IMR-90 (cell line): Measurements from ENCODE around the gene CABS1. TPM values are rescaled to one million over a fixed set of nuclear protein-coding genes. Genes with fewer than 3 reads are reported as not detected.

Source experiments
- ATAC-seq: fragments of 200-7000 bp; cut with Tn5 transposase; 2 replicates; pipeline ENCODE4 v1.9.1; 2020; ENCODE audit warnings: low read depth, mild to moderate bottlenecking, moderate library complexity
- BruUV-seq: library from RNA; stranded (reverse); fragments of 400-500 nt; replicated peaks from 2 replicates; lab custom pipeline; 2021; lab: Mats Ljungman, UMichigan
- CTCF ChIA-PET: fragments of 300-600 bp; formaldehyde crosslinking; extraction: SDS; loops from one replicate; lab custom pipeline; 2021; ENCODE audit warnings: antibody characterized with exemption; lab: Yijun Ruan, JAX
- POLR2A ChIA-PET: fragments of 300-600 bp; sonication (Branson Sonifier 250); formaldehyde crosslinking; loops from one replicate; lab custom pipeline; 2022; ENCODE audit warnings: antibody characterized with exemption; ENCODE audit not compliant: unreplicated experiment; lab: Charles Lee
- DNase-seq: peaks from one replicate; pipeline ENCODE4 v3.0.0; 2013
- H2AFZ ChIP-seq: replicated peaks from 2 replicates; pipeline ENCODE3; 2013; ENCODE audit warnings: low read length, mild to moderate bottlenecking; ENCODE audit not compliant: poor library complexity
- H2AK5ac ChIP-seq: 2 replicates; pipeline ENCODE4 v1.6.1; 2013; ENCODE audit warnings: low read depth, low read length, inconsistent platforms
- H2AK9ac ChIP-seq: replicated peaks from 2 replicates; pipeline ENCODE3; 2013; ENCODE audit warnings: mild to moderate bottlenecking, low read depth, low read length, moderate library complexity; ENCODE audit not compliant: poor library complexity
- H2BK120ac ChIP-seq: 2 replicates; pipeline ENCODE4 v1.6.1; 2013; ENCODE audit warnings: low read depth, low read length, inconsistent platforms
- H2BK15ac ChIP-seq: 3 replicates; pipeline ENCODE4 v1.6.1; 2013; ENCODE audit warnings: low read depth, low read length, inconsistent platforms
- H2BK20ac ChIP-seq: 2 replicates; pipeline ENCODE4 v1.6.1; 2013; ENCODE audit warnings: low read depth, mild to moderate bottlenecking, inconsistent platforms, low read length, moderate library complexity
- H2BK5ac ChIP-seq: 2 replicates; pipeline ENCODE4 v1.6.1; 2013; ENCODE audit warnings: mild to moderate bottlenecking, low read depth, low read length, inconsistent platforms; ENCODE audit not compliant: poor library complexity, severe bottlenecking
- H3K14ac ChIP-seq: replicated peaks from 2 replicates; pipeline ENCODE4 v1.6.1; 2013; ENCODE audit warnings: low read depth, low read length, inconsistent platforms
- H3K18ac ChIP-seq: 2 replicates; pipeline ENCODE4 v1.6.1; 2013; ENCODE audit warnings: low read depth, low read length, control low read depth
- H3K23ac ChIP-seq: 2 replicates; pipeline ENCODE4 v1.6.1; 2013; ENCODE audit warnings: low read depth, low read length, inconsistent platforms
- H3K27ac ChIP-seq: 2 replicates; pipeline ENCODE4 v1.5.1; 2013; ENCODE audit warnings: mild to moderate bottlenecking, control low read depth, low read length; ENCODE audit not compliant: insufficient read depth
- H3K27me3 ChIP-seq: 2 replicates; pipeline ENCODE4 v1.6.1; 2013; ENCODE audit warnings: low read length; ENCODE audit not compliant: control insufficient read depth, insufficient read depth
- H3K36me3 ChIP-seq: 2 replicates; pipeline ENCODE4 v1.6.1; 2013; ENCODE audit warnings: low read length, mixed read lengths; ENCODE audit not compliant: control insufficient read depth, insufficient read depth
- H3K4ac ChIP-seq: 2 replicates; pipeline ENCODE4 v1.6.1; 2013; ENCODE audit warnings: low read depth, low read length, inconsistent platforms
- H3K4me1 ChIP-seq: 2 replicates; pipeline ENCODE4 v1.6.1; 2013; ENCODE audit warnings: low read length, mixed read lengths; ENCODE audit not compliant: control insufficient read depth, insufficient read depth
- H3K4me2 ChIP-seq: 2 replicates; pipeline ENCODE4 v1.6.1; 2013; ENCODE audit warnings: low read depth, mild to moderate bottlenecking, control low read depth, low read length, moderate library complexity
- H3K4me3 ChIP-seq: 2 replicates; pipeline ENCODE4 v1.5.1; 2013; ENCODE audit warnings: low read depth, mild to moderate bottlenecking, control low read depth, low read length, moderate library complexity; ENCODE audit not compliant: insufficient read depth
- H3K56ac ChIP-seq: 2 replicates; pipeline ENCODE4 v1.6.1; 2013; ENCODE audit warnings: low read length, inconsistent platforms; ENCODE audit not compliant: insufficient read depth; ENCODE audit errors: extremely low read depth
- H3K79me1 ChIP-seq, 2 experiments: 2 replicates each; pipeline ENCODE4 v1.6.1; 2013; ENCODE audit warnings: low read length in 2 of 2, inconsistent platforms in 1 of 2, low read depth in 1 of 2
- H3K9ac ChIP-seq: 2 replicates; pipeline ENCODE4 v1.6.1; 2013; ENCODE audit warnings: low read depth, low read length, control low read depth
- H3K9me1 ChIP-seq: 2 replicates; pipeline ENCODE4 v1.6.1; 2013; ENCODE audit warnings: low read length, inconsistent platforms; ENCODE audit not compliant: insufficient read depth
- H3K9me3 ChIP-seq: 2 replicates; pipeline ENCODE4 v1.6.1; 2013; ENCODE audit warnings: low read length; ENCODE audit not compliant: control insufficient read depth, insufficient read depth
- H4K20me1 ChIP-seq: 2 replicates; pipeline ENCODE4 v1.6.1; 2013; ENCODE audit warnings: low read length, inconsistent platforms; ENCODE audit not compliant: insufficient read depth
- H4K5ac ChIP-seq: 2 replicates; pipeline ENCODE4 v1.6.1; 2013; ENCODE audit warnings: mild to moderate bottlenecking, low read depth, low read length, control low read depth
- H4K8ac ChIP-seq, 2 experiments: 2 replicates each; pipeline ENCODE4 v1.6.1; 2013; ENCODE audit warnings: low read depth in 2 of 2, low read length in 2 of 2, control low read depth in 1 of 2, inconsistent platforms in 1 of 2
- H4K91ac ChIP-seq: 2 replicates; pipeline ENCODE4 v1.6.1; 2013; ENCODE audit warnings: low read depth, low read length, inconsistent platforms; ENCODE audit not compliant: insufficient read depth
- BHLHE40 ChIP-seq: fragments of 150-350 bp; IDR thresholded peaks from 2 replicates; pipeline ENCODE4 v1.6.1; 2016; ENCODE audit warnings: mild to moderate bottlenecking, low read depth, low read length
- CEBPB ChIP-seq: IDR thresholded peaks from 2 replicates; pipeline ENCODE4 v1.6.1; 2012; ENCODE audit warnings: low read depth, low read length, improper control_type of control experiment
- CHD1 ChIP-seq: IDR thresholded peaks from 2 replicates; pipeline ENCODE4 v1.6.1; 2012; ENCODE audit warnings: low read depth, low read length, improper control_type of control experiment
- FOS ChIP-seq: fragments of 150-350 bp; IDR thresholded peaks from 2 replicates; pipeline ENCODE4 v1.6.1; 2016; ENCODE audit warnings: low read depth, low read length
- MXI1 ChIP-seq: IDR thresholded peaks from 2 replicates; pipeline ENCODE4 v1.6.1; 2012; ENCODE audit warnings: low read depth, mild to moderate bottlenecking, low read length, moderate library complexity, borderline replicate concordance
- NFE2L2 ChIP-seq: fragments of 150-350 bp; IDR thresholded peaks from 2 replicates; pipeline ENCODE4 v1.6.1; 2016; ENCODE audit warnings: low read depth, mild to moderate bottlenecking, low read length
- POLR2A ChIP-seq: IDR thresholded peaks from 2 replicates; pipeline ENCODE4 v1.6.1; 2012; ENCODE audit warnings: mild to moderate bottlenecking, low read depth, low read length
- RAD21 ChIP-seq: IDR thresholded peaks from 2 replicates; pipeline ENCODE4 v1.6.1; 2012; ENCODE audit warnings: low read length, improper control_type of control experiment
- RCOR1 ChIP-seq: IDR thresholded peaks from 2 replicates; pipeline ENCODE4 v1.6.1; 2012; ENCODE audit warnings: mild to moderate bottlenecking, low read length, improper control_type of control experiment; ENCODE audit not compliant: insufficient replicate concordance
- RFX5 ChIP-seq: IDR thresholded peaks from 2 replicates; pipeline ENCODE4 v1.8.0; 2012; ENCODE audit warnings: low read depth, mild to moderate bottlenecking, low read length, moderate library complexity
- SMC3 ChIP-seq: fragments of 150-350 bp; IDR thresholded peaks from 2 replicates; pipeline ENCODE4 v1.6.1; 2016; ENCODE audit warnings: low read depth, mild to moderate bottlenecking, antibody characterized with exemption, low read length, moderate library complexity
- WGBS, 2 experiments: methylation state at CpG; one replicate each; pipeline versions ENCODE4 v1.1.5 to v1.1.7; 2013; ENCODE audit warnings: missing lambda C conversion rate in 2 of 2; ENCODE audit not compliant: insufficient read length in 1 of 2; ENCODE audit errors: extremely low coverage in 2 of 2; 5-methylcytosine and 5-hydroxymethylcytosine counted together
- dilution Hi-C: fragments of 300-500 bp; cut with HindIII; formaldehyde crosslinking; loops from one replicate; pipeline ENCODE4 v1.14.3; 2018; ENCODE audit warnings: low sequenced_read_pairs; ENCODE audit not compliant: unreplicated experiment
- in situ Hi-C: fragments of 300-500 bp; cut with MboI; formaldehyde crosslinking; loops from 3 replicates; pipeline ENCODE4 v1.14.3; 2019; ENCODE audit warnings: low sequenced_read_pairs, inconsistent platforms, mixed read lengths
- intact Hi-C: fragments of 100-400 bp; cut with micrococcal nuclease; formaldehyde crosslinking; loops from 2 replicates; pipeline ENCODE4 v1.10.0; 2022
- polyA plus RNA-seq, 3 experiments: library from polyadenylated mRNA; depleted of rRNA; stranded (reverse); fragments of >200 nt; gene quantifications; 2 replicates each; pipeline ENCODE4 v1.2.3, GENCODE V29; 2012; ENCODE audit warnings: low replicate concordance in 1 of 3
- total RNA-seq: library from RNA; depleted of rRNA; stranded (reverse); fragments of >200 nt; gene quantifications from 2 replicates; pipeline ENCODE4 v1.2.3, GENCODE V29; 2012
- TF ChIP-seq, protein P1 (sequence below): fragments of 150-350 bp; IDR thresholded peaks from 2 replicates; pipeline ENCODE4 v1.6.1; 2016; ENCODE audit warnings: low read depth, mild to moderate bottlenecking, low read length, moderate library complexity, borderline replicate concordance

CABS1 gene
- total and polyA plus RNA-seq, 2 of the 4 experiments (the other 2 are of a cell fraction), result not detected

DNA sequence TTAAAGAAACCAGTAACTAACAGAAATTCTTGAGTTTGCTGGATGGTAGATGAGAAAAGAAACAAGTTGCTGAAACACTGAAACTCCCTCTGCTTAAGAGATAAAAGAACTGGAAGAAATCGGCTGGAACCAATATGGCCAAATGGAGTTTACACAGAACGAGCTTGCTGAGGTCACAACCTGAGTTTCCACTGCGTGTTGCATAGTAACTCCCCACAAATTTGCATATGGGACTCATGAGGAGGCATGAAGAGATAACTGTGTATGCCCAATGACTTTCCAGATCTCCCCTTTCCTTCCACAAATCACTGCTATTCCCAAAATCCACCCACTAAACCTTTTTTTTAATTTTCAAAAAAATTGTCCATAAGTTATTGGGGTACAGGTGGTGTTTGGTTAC lies 38.0 kb downstream of the CABS1 start:
- ChIA-PET POLR2A (no interaction called here), CTCF (no interaction called here)
- Histone ChIP-seq H3K14ac (no peak overlapping the region), H4K20me1 (no peaks in the 10 kb centered on the region), H4K91ac (no peak overlapping the region), H2BK20ac (no peak overlapping the region), H3K4ac (no peak overlapping the region), H3K23ac (no peak overlapping the region), H3K36me3 (no peaks in the 10 kb centered on the region), H2AK9ac (no peak overlapping the region), H2BK5ac (no peak overlapping the region), H3K9ac (no peak overlapping the region), H3K9me1 (no peaks in the 10 kb centered on the region), H3K27me3 (no peaks in the 10 kb centered on the region), H3K18ac (no peak overlapping the region), H2BK120ac (no peak overlapping the region), H3K79me1 (no peaks in the 10 kb centered on the region), H4K5ac (no peak overlapping the region), H3K9me3 (no peaks in the 10 kb centered on the region), H2AK5ac (no peak overlapping the region), H4K8ac (no peak overlapping the region), H3K4me3 (no peak overlapping the region), H3K56ac (no peak overlapping the region), H3K4me2 (no peak overlapping the region), H2BK15ac (no peak overlapping the region), H3K4me1 (no peaks in the 10 kb centered on the region), H2AFZ (no peak overlapping the region), H3K27ac (no peak overlapping the region)
- in situ Hi-C loops (no loop called here), intact Hi-C loops (no loop called here), dilution Hi-C loops (no loop called here)
- TF ChIP-seq, protein P1, sequence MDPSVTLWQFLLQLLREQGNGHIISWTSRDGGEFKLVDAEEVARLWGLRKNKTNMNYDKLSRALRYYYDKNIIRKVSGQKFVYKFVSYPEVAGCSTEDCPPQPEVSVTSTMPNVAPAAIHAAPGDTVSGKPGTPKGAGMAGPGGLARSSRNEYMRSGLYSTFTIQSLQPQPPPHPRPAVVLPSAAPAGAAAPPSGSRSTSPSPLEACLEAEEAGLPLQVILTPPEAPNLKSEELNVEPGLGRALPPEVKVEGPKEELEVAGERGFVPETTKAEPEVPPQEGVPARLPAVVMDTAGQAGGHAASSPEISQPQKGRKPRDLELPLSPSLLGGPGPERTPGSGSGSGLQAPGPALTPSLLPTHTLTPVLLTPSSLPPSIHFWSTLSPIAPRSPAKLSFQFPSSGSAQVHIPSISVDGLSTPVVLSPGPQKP, result no peak
- TF ChIP-seq MXI1, result no peak
- no peak for TF ChIP-seq NFE2L2
- no peak for TF ChIP-seq SMC3
- TF ChIP-seq CEBPB, result no peak
- no peak for TF ChIP-seq FOS
- TF ChIP-seq BHLHE40, result no peak
- TF ChIP-seq RAD21, result no peak
- no peak for TF ChIP-seq RCOR1
- no peak for TF ChIP-seq RFX5
- no peak for TF ChIP-seq CHD1
- no peak for TF ChIP-seq POLR2A
- no CpG with 5 or more reads among the region's 3 CpGs for WGBS, 2 experiments
- no TSS peak for BruUV-seq
- DNase-seq (no peak), ATAC-seq (no peak)
